H9 (cell line): ENCODE measurements around the gene RGS2. TPM values are rescaled to one million over a fixed set of nuclear protein-coding genes. Genes with fewer than 3 reads are reported as not detected.

Experiments used
- DNase-seq: peaks from one replicate; pipeline ENCODE4 v3.0.0-alpha.2; 2017
- H2AFZ ChIP-seq: one replicate; pipeline ENCODE4 v1.6.1; 2013; ENCODE audit warnings: mild to moderate bottlenecking, low read length, control low read depth, moderate library complexity
- H2AK5ac ChIP-seq: 2 replicates; pipeline ENCODE4 v1.6.1; 2013; ENCODE audit warnings: low read length, control low read depth, mixed read lengths; ENCODE audit not compliant: insufficient read length
- H2BK120ac ChIP-seq: one replicate; pipeline ENCODE4 v1.6.1; 2013; ENCODE audit warnings: low read depth, mild to moderate bottlenecking, low read length, control low read depth, inconsistent platforms; ENCODE audit not compliant: poor library complexity, severe bottlenecking
- H2BK12ac ChIP-seq: 2 replicates; pipeline ENCODE4 v1.6.1; 2013; ENCODE audit warnings: low read length, control low read depth, mixed read lengths, low read depth; ENCODE audit not compliant: insufficient read length
- H2BK15ac ChIP-seq: 2 replicates; pipeline ENCODE4 v1.6.1; 2013; ENCODE audit warnings: low read depth, low read length, control low read depth
- H2BK20ac ChIP-seq: one replicate; pipeline ENCODE4 v1.6.1; 2013; ENCODE audit warnings: low read depth, mild to moderate bottlenecking, low read length, control low read depth, inconsistent platforms; ENCODE audit not compliant: poor library complexity, severe bottlenecking
- H2BK5ac ChIP-seq: 2 replicates; pipeline ENCODE4 v1.6.1; 2013; ENCODE audit warnings: low read length, control low read depth, mixed read lengths; ENCODE audit not compliant: insufficient read length
- H3K14ac ChIP-seq: 2 replicates; pipeline ENCODE4 v1.6.1; 2013; ENCODE audit warnings: low read length, control low read depth; ENCODE audit not compliant: insufficient read depth
- H3K18ac ChIP-seq: 2 replicates; pipeline ENCODE4 v1.6.1; 2013; ENCODE audit warnings: low read depth, mild to moderate bottlenecking, mixed read lengths, low read length, control low read depth; ENCODE audit not compliant: insufficient read length
- H3K23ac ChIP-seq: 2 replicates; pipeline ENCODE4 v1.6.1; 2013; ENCODE audit warnings: low read length, control low read depth, mixed read lengths, low read depth; ENCODE audit not compliant: insufficient read length
- H3K23me2 ChIP-seq: 2 replicates; pipeline ENCODE4 v1.6.1; 2013; ENCODE audit warnings: low read depth, mild to moderate bottlenecking, mixed read lengths, low read length, control low read depth; ENCODE audit not compliant: insufficient read length, poor library complexity, severe bottlenecking
- H3K27ac ChIP-seq: 2 replicates; pipeline ENCODE4 v1.5.1; 2013; ENCODE audit warnings: low read length, control low read depth, mixed read lengths, low read depth; ENCODE audit not compliant: insufficient read length
- H3K27me3 ChIP-seq: 2 replicates; pipeline ENCODE4 v1.6.1; 2013; ENCODE audit warnings: low read length, control low read depth, inconsistent platforms; ENCODE audit not compliant: insufficient read depth
- H3K4ac ChIP-seq: 2 replicates; pipeline ENCODE4 v1.6.1; 2013; ENCODE audit warnings: low read depth, mild to moderate bottlenecking, control low read depth, inconsistent platforms, low read length, moderate library complexity
- H3K4me1 ChIP-seq: 2 replicates; pipeline ENCODE4 v1.6.1; 2013; ENCODE audit warnings: low read length, control low read depth, inconsistent platforms; ENCODE audit not compliant: insufficient read depth
- H3K4me2 ChIP-seq: 2 replicates; pipeline ENCODE4 v1.6.1; 2013; ENCODE audit warnings: low read length, control low read depth, mixed read lengths; ENCODE audit not compliant: insufficient read length, insufficient read depth
- H3K56ac ChIP-seq: 2 replicates; pipeline ENCODE4 v1.6.1; 2013; ENCODE audit warnings: low read depth, mild to moderate bottlenecking, mixed read lengths, low read length, control low read depth; ENCODE audit not compliant: insufficient read length
- H3K79me1 ChIP-seq: 2 replicates; pipeline ENCODE4 v1.6.1; 2013; ENCODE audit warnings: low read depth, mild to moderate bottlenecking, moderate library complexity, low read length, control low read depth, inconsistent platforms; ENCODE audit not compliant: insufficient read depth, poor library complexity, severe bottlenecking
- H3K79me2 ChIP-seq: 2 replicates; pipeline ENCODE4 v1.6.1; 2013; ENCODE audit warnings: low read length, control low read depth, inconsistent platforms; ENCODE audit not compliant: insufficient read depth
- H3K9ac ChIP-seq: 2 replicates; pipeline ENCODE4 v1.6.1; 2013; ENCODE audit warnings: low read length, control low read depth, mixed read lengths; ENCODE audit not compliant: insufficient read length; ENCODE audit errors: extremely low read depth
- H3K9me3 ChIP-seq: one replicate; pipeline ENCODE4 v1.6.1; 2013; ENCODE audit warnings: low read depth, low read length, inconsistent platforms; ENCODE audit not compliant: control insufficient read depth
- H3T11ph ChIP-seq: one replicate; pipeline ENCODE4 v1.6.1; 2013; ENCODE audit warnings: mild to moderate bottlenecking, low read length, control low read depth, inconsistent platforms
- H4K20me1 ChIP-seq: one replicate; pipeline ENCODE4 v1.6.1; 2013; ENCODE audit not compliant: control insufficient read depth, insufficient read length, insufficient read depth
- H4K5ac ChIP-seq: 2 replicates; pipeline ENCODE4 v1.6.1; 2013; ENCODE audit warnings: low read depth, mild to moderate bottlenecking, mixed read lengths, low read length, control low read depth; ENCODE audit not compliant: insufficient read length
- H4K8ac ChIP-seq: replicated peaks from 2 replicates; pipeline ENCODE4 v1.6.1; 2013; ENCODE audit warnings: low read length, control low read depth, mixed read lengths, low read depth; ENCODE audit not compliant: insufficient read length
- H4K91ac ChIP-seq: 2 replicates; pipeline ENCODE4 v1.6.1; 2013; ENCODE audit warnings: low read depth, mild to moderate bottlenecking, moderate library complexity, mixed read lengths, low read length, control low read depth; ENCODE audit not compliant: insufficient read length
- H3K27ac Mint-ChIP-seq, 3 experiments: 2 replicates in 2 of 3; 3 replicates in 1 of 3; pipeline ENCODE4 v1.8.0; 2020 to 2021; ENCODE audit warnings: mixed read lengths in 3 of 3, mild to moderate bottlenecking in 1 of 3, moderate library complexity in 1 of 3
- H3K27me3 Mint-ChIP-seq: 2 replicates; pipeline ENCODE4 v1.8.0; 2021; ENCODE audit warnings: low read depth, mild to moderate bottlenecking, moderate library complexity, mixed read lengths
- H3K36me3 Mint-ChIP-seq, 3 experiments: 2 replicates in 2 of 3; 3 replicates in 1 of 3; pipeline ENCODE4 v1.8.0; 2020 to 2021; ENCODE audit warnings: low read depth in 3 of 3, mixed read lengths in 3 of 3; ENCODE audit not compliant: insufficient read depth in 1 of 3
- H3K4me1 Mint-ChIP-seq, 2 experiments: 2 replicates each; pipeline ENCODE4 v1.8.0; 2020; ENCODE audit warnings: mixed read lengths in 2 of 2
- H3K4me3 Mint-ChIP-seq, 2 experiments: 2 replicates in 1 of 2; 3 replicates in 1 of 2; pipeline ENCODE4 v1.8.0; 2020 to 2021; ENCODE audit warnings: mild to moderate bottlenecking in 2 of 2, mixed read lengths in 2 of 2, moderate library complexity in 1 of 2
- H3K9me3 Mint-ChIP-seq, 2 experiments: 2 replicates in 1 of 2; 3 replicates in 1 of 2; pipeline ENCODE4 v1.8.0; 2020; ENCODE audit warnings: mild to moderate bottlenecking in 2 of 2, mixed read lengths in 2 of 2, moderate library complexity in 1 of 2
- WGBS: extraction: QIAGEN DNeasy Blood & Tissue Kit; methylation state at CpG from one replicate; pipeline ENCODE4 v1.1.7; 2013; ENCODE audit warnings: missing lambda C conversion rate, low lambda C conversion rate, mixed read lengths; ENCODE audit not compliant: insufficient read length; ENCODE audit errors: extremely low coverage; 5-methylcytosine and 5-hydroxymethylcytosine counted together
- total RNA-seq: library from RNA; stranded (reverse); gene quantifications from 2 replicates; pipeline ENCODE4 v1.2.1, GENCODE V29; 2021
- TF ChIP-seq, protein P1 (sequence below): fragments of 200-600 bp; sonication (generic); conservative IDR thresholded peaks from 3 replicates; pipeline ENCODE4 v1.8.0; 2021; ENCODE audit warnings: antibody characterized with exemption, mild to moderate bottlenecking

The RGS2 gene
- total RNA-seq, 1 experiment from 2014 or later: 13.9 TPM

DNA sequence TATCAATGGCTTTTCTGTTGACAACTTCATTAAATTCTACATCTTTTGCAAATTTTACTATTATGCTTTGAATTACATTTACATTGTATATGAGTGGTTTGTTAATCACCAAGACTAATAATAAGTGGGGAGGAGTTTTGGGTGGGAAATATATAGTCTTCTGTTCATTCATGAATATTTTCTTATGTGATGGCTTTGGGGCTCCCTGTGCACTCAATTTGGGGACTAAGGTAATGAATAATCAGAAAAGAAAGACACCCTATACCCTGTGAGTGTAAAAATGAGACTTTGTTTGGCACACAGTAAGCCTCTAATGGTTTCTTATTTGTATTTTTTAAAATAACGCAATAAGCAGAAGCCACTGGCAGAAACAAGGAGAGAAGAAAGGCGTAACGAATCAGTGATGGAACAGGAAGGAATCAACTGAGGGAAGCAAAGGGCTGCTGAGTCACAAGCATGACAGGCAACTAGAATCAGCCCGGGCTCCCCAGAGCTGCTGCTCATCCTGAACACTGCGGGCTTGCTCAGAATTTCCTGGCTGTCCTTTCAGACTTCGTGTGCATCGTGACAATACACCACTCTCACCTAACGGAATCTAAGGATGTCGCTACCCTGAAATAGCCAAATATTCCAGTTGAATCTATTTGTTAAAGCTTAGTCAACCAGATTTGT lies 20.8 kb upstream of the RGS2 start:
- H3K27me3 Mint-ChIP-seq: no peaks in the 10 kb centered on the region
- no peaks in the 10 kb centered on the region for H3K27me3 ChIP-seq
- H2AFZ ChIP-seq: peak overlapping the region; percentile 48
- H3K9me3 Mint-ChIP-seq: no peaks in the 10 kb centered on the region
- no peaks in the 10 kb centered on the region for H3K79me2 ChIP-seq
- no peak overlapping the region for H4K91ac ChIP-seq
- H3K56ac ChIP-seq: no peak overlapping the region
- H3K27ac Mint-ChIP-seq: peak overlapping the region in 1 of 3 experiments; percentile 83; a peak in 3 of 7 replicates
- H3T11ph ChIP-seq: no peak overlapping the region
- H2BK12ac ChIP-seq: no peak overlapping the region
- H3K27ac ChIP-seq: no peak overlapping the region
- no peaks in the 10 kb centered on the region for H3K9me3 ChIP-seq
- peak; percentile 39 for DNase-seq
- H2AK5ac ChIP-seq: no peak overlapping the region
- no peak overlapping the region for H3K4ac ChIP-seq
- H3K9ac ChIP-seq: no peak overlapping the region
- no peak overlapping the region for H3K4me3 Mint-ChIP-seq
- H3K23ac ChIP-seq: no peak overlapping the region
- H3K4me1 ChIP-seq: no peaks in the 10 kb centered on the region
- no peaks in the 10 kb centered on the region for H3K79me1 ChIP-seq
- no peak overlapping the region for H4K8ac ChIP-seq
- H2BK15ac ChIP-seq: no peak overlapping the region
- no peak overlapping the region for H2BK20ac ChIP-seq
- no peak overlapping the region for H2BK120ac ChIP-seq
- H3K23me2 ChIP-seq: no peaks in the 10 kb centered on the region
- H3K14ac ChIP-seq: no peak overlapping the region
- H4K20me1 ChIP-seq: no peaks in the 10 kb centered on the region
- H3K4me2 ChIP-seq: no peak overlapping the region
- H3K36me3 Mint-ChIP-seq: no peaks in the 10 kb centered on the region
- TF ChIP-seq, protein P1, sequence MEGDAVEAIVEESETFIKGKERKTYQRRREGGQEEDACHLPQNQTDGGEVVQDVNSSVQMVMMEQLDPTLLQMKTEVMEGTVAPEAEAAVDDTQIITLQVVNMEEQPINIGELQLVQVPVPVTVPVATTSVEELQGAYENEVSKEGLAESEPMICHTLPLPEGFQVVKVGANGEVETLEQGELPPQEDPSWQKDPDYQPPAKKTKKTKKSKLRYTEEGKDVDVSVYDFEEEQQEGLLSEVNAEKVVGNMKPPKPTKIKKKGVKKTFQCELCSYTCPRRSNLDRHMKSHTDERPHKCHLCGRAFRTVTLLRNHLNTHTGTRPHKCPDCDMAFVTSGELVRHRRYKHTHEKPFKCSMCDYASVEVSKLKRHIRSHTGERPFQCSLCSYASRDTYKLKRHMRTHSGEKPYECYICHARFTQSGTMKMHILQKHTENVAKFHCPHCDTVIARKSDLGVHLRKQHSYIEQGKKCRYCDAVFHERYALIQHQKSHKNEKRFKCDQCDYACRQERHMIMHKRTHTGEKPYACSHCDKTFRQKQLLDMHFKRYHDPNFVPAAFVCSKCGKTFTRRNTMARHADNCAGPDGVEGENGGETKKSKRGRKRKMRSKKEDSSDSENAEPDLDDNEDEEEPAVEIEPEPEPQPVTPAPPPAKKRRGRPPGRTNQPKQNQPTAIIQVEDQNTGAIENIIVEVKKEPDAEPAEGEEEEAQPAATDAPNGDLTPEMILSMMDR: no peak
- no peak overlapping the region for H4K5ac ChIP-seq
- no CpG with 5 or more reads among the region's 9 CpGs for WGBS
- H3K4me1 Mint-ChIP-seq: no peaks in the 10 kb centered on the region
- H3K18ac ChIP-seq: no peak overlapping the region
- H2BK5ac ChIP-seq: no peak overlapping the region
